HG02642 (cell line): ENCODE measurements around the gene FAM117B.
"Not testable (repeated sequence)": the region's sequence is repeated elsewhere in the genome, so short reads cannot be mapped to it uniquely, and the experiment has no call there.

Experiments
- ATAC-seq: cut with Tn5 transposase; IDR thresholded peaks from one replicate; pipeline ENCODE4 v1.9.1; 2021; ENCODE audit warnings: mild to moderate bottlenecking; ENCODE audit not compliant: unreplicated experiment, poor library complexity

Gene FAM117B

DNA sequence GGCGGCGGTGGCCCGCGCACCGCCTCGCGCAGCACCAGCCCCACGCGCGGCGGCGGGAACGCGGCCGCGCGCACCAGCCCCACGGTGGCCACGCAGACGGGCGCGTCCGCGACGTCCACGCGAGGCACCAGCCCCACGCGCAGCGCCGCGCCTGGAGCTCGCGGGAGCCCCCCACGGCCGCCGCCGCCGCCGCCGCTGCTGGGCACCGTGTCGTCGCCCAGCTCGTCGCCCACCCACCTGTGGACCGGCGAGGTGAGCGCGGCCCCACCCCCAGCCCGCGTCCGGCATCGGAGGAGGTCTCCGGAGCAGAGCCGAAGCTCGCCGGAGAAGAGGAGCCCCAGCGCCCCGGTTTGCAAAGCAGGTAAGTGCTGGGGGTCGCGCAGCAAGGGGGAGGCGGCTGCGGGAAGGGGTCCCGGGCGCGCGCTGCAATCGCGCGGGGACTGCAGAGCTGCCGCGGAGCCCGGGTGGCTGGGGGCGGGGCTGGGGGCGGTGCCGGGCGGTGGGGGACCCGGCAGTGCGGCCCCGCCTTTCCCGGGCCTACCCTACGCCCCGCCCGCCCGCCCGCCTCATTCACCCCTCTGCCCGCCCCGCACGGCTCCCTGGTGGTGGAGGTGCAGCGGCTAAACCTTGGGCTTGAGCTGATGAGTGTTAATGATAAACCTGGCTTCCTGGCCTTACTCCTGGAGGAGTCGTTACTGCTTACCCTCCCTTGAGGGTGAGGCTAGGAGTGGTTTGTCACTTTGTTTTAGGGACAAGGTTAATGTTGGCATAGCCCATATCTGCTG, 851 bp downstream of the FAM117B start:
- peak; percentile 64 for ATAC-seq

DNA sequence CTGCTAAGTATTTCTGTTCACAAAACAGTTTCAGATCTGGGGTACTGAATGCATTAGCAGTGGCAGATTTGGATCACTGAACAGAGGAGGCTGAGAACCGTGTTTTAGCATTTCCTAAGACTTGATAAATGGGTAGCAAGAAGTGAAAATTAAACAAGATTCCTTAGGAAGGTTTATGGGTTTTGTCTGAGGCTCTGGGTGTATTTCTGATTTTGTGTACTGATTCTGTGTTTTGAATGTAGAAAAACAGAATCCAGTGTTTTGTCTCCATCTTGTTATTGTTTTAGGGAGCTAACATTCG, 1.4 kb downstream of the FAM117B start:
- no peak for ATAC-seq

DNA sequence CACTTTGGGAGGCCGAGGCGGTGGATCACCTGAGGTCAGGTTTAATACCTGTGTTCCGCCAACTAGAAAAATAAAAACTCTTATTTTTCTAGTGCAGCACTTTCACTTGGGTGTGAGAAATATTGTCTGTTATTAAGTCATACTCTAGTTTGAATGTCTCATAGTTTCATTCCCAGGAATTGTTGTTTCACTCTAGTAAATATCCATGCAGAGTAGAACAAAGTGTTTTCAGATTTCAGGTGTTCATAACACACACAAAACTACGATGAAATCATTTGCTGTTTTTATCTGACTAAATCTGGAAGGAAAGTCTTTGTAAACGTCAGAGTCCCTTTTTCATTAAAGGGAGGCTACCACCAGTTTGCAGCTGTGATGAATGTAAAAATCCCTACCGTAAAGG, 4.0 kb downstream of the FAM117B start:
- no peak for ATAC-seq

GRCh38 chr2:202639231-202639630, 4.5 kb downstream of the FAM117B start:
- ATAC-seq = no peak

- no peak for ATAC-seq
Observed at GRCh38 chr2:202642567-202642966, 7.8 kb downstream of the FAM117B start.

DNA sequence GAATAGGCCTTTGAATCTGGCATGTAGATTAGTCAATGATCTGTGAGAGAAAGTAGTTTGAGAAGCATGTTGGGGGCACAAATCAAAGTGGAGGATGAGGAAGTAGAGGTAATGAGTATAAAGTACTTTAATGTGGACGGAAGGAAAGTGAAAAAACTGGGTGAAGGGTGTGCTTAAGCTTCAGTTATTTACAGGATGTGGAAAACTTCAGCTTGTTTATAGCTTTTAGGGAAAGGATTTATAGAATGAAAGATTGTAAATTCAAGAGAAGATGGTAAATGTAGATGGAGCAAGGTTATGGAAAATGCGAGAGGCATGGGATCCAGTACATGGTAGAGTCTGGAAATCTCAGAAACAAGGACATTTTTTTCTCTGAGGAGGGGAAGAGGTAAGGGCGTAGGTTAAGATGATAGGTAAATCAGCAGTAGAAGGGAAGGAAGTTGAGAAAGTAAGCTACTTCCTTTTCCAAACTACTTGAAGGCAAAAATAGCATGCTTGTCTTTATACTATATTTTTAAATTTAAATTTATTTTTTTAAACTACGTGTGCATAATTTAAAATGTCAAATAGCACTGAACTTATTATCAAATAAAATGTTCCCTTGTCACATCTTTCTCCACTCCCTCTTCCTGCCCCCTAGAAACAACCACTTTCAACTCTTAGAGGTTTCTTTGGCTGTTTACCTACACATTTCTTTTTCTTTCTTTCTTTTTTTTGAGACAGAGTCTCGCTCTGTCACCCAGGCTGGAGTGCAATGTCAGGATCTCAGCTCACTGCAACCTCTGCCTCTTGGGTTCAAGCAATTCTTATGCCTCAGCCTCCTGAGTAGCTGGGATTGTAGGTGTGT, 8.5 kb downstream of the FAM117B start:
- no peak for ATAC-seq

DNA sequence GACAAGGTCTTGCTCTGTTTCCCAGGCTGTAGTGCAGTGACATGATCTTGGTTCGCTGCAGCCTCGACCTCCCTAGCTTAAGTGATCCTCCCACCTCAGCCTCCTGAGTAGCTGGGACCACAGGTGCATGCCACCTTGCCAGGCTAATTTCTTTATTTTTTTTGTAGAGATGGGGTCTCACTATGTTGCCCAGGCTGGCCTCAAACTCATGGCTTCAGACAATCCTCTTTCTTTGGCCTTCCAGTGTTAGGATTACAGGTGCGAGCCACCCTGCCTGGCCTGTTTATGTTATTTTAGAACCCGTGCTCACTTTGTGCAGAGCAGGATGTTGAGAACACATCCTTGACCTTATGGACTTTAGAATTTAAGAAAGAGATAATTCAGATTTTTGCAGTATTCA, 17.4 kb downstream of the FAM117B start:
- ATAC-seq = no peak

DNA sequence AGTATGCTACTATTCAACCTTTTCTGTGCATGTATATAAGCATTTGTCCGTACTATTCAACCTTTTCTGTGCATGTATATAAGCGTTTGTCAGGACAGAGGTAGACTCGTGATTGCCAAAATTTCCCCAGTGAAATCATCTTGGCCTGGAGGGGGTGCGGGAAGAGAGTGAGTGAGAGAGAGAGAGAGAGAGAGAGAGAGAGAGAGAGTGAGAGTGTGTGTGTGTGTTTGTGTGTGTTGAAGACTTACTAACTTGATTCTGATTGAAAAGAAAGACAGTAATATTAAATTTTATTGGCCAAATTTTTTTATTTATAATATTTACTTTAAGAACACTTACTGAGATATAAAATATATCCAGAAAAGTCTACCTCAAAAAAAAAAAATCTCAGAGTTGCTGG, 19.1 kb downstream of the FAM117B start:
- ATAC-seq = no peak

DNA sequence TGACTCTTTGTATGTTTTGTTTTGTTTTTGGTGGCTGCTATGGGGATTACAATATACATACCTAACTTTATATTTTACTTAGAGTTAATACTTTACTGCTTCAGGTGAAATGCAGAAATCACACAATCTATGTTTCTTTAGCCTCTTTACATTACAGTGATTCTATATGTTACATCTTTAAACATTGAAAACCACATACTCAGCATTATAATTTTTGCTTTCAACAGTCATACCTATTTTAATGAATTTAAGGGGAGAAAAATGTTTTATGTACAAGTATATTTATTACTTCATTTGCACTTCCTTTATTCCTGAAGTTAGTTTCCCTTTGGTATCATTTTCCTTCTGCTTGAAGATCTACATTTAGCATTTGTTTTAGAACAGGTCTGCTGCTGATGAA, 23.1 kb downstream of the FAM117B start:
- ATAC-seq = no peak

DNA sequence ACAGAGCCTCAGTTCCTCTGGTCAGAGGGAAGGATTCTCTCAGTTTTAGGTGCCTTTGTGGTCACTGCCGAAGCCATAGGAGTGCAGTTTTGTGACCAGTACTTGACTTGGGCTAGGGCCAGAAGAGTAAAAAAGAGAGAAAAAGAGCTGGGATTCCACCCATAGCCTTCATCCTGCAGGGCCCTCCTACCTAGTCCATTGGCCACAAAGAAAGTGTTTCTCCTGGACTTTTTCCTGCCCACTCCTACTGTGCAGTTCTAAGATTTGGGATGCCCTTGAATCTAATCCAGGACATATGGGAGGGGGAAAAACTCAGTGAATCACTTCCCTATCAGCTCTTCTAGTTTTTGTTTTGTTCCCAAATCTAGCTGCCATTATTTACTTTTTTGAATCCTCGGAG, 26.0 kb downstream of the FAM117B start:
- ATAC-seq = no peak

GRCh38 chr2:202669841-202670240, 35.1 kb downstream of the FAM117B start:
- no peak for ATAC-seq

- no peak for ATAC-seq
Observed at GRCh38 chr2:202671317-202672035, 36.7 kb downstream of the FAM117B start.

- ATAC-seq = not testable (repeated sequence)
Observed at GRCh38 chr2:202675097-202675496, 40.3 kb downstream of the FAM117B start.

DNA sequence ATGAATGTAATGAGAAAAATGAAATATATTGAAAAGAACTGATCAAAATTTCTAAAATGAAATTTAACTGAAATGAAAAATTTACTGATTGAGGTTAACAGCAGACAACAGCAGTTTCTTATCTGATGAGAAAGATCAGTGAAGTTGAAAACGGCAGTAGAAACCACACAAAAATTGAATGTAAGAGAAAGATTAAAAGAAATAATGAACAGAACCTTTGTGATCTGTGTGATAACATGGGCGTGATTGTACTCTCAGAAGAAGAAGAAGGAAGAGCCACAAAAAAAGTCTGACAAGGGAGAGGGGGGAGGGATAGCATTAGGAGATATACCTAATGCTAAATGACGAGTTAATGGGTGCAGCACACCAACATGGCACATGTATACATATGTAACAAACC, 45.2 kb downstream of the FAM117B start:
- no peak for ATAC-seq

DNA sequence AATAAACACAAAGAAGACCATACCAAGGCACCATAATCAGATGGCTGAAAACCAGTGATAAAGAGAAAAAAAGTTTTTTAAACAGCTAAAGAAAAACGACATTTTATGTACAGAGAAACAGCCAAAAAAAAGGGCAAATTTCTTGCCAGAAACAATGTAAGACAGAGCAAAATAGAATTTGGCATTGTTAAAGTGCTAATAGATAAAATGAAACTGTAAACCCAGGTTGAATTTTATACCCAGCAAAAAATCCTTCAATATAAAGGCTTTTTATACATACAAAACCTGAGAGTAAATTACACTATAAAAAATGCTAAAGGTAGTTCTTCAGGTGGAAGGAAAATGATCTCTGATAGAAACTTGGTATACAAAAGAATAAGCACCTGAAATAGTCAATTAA, 45.7 kb downstream of the FAM117B start:
- ATAC-seq = no peak

- no peak for ATAC-seq
Observed at GRCh38 chr2:202681688-202682205, 47.0 kb downstream of the FAM117B start.

DNA sequence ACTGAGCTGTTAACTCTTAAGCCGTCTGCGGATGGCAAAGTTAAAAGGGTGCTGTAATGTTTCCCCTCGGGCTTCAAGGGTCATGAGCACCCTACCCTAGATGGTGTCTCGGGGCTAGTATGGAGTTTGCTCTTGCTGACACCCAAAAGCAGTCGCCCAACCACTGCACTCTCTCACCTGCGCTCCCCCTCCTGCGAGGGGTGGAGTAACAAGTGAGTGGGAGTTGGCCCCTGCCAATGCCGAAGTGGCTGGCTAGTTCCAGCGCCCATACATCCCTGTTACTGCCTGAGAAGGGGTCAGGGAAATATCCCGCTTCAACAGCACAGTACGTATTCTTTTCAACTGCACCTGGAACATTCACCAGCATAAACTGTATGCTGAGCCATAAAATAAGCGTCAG, 47.5 kb downstream of the FAM117B start:
- ATAC-seq = no peak

- ATAC-seq = no peak
Observed at GRCh38 chr2:202687276-202687675, 52.5 kb downstream of the FAM117B start.

GRCh38 chr2:202689459-202689858, 54.7 kb downstream of the FAM117B start:
- no peak for ATAC-seq

DNA sequence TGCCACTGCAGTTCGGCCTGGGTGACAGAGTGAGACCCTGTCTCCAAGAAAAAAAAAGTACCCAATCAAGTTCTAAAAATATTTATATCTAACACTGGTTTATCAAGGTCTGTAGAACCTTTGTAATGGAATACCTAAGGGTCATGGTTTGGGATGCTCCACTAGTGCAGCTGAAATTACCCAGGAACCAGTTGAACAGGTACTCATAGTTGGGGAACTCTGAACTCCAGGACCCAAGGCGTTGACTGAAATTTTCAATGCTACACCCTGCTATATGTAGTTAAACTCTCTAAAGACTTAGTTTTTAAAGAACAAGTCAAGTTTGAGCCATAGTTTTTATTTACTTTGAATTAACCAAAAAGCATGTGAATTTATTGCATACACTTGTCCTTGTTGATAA, 55.1 kb downstream of the FAM117B start:
- ATAC-seq = no peak

DNA sequence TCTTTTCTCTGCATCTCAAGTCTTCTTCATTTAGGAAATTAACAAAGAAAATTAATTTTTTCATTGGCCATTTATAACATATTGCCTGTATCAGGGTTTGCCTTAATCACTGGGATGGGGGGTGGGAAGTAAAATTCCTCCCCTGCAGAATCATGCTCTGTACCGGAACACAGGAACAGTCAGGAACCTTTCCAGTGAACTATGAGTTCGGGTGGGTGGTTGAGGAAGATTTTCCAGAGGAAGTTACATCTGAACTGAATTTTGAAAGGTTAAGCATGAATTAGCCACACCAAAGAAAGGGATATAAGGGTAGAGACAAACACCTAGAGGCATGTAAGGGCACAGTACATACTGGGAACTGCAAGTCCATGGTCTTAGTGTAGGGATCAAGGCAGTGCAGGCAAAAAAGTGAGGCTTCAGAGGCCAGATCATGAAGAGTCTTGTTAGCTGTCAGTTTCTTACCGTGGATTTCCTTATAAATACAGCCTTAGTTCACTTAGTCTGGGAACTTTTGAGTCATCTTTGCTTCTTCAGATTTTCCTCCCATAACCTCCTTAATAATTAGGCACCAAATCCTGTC, 55.6 kb downstream of the FAM117B start:
- no peak for ATAC-seq
